GM12801 (cell line): ENCODE data around the gene PARVA.

ENCODE experiments used
- CTCF ChIP-seq: IDR thresholded peaks from one replicate; pipeline ENCODE4 v1.5.1; 2011; ENCODE audit warnings: control low read depth; ENCODE audit not compliant: insufficient read length; ENCODE audit errors: extremely low read depth

PARVA gene

GRCh38 chr11:12453243-12453642 is 75.9 kb downstream of the PARVA start:
- TF ChIP-seq CTCF: no peak

GRCh38 chr11:12454782-12455181 is 77.4 kb downstream of the PARVA start:
- no peak for TF ChIP-seq CTCF

GRCh38 chr11:12455938-12456337 is 78.6 kb downstream of the PARVA start:
- no peak for TF ChIP-seq CTCF

- TF ChIP-seq CTCF: no peak
Measured at GRCh38 chr11:12456651-12457579, 79.5 kb downstream of the PARVA start.

GRCh38 chr11:12458042-12458441 is 80.7 kb downstream of the PARVA start:
- no peak for TF ChIP-seq CTCF

GRCh38 chr11:12459374-12459773 is 82.0 kb downstream of the PARVA start:
- no peak for TF ChIP-seq CTCF

GRCh38 chr11:12459865-12460444 is 82.6 kb downstream of the PARVA start:
- no peak for TF ChIP-seq CTCF
